ENCODE results near the gene SPSB3.
A peak's percentile ranks its signal among the peaks of the same experiment; 100 is the strongest.

Gene SPSB3

DNA sequence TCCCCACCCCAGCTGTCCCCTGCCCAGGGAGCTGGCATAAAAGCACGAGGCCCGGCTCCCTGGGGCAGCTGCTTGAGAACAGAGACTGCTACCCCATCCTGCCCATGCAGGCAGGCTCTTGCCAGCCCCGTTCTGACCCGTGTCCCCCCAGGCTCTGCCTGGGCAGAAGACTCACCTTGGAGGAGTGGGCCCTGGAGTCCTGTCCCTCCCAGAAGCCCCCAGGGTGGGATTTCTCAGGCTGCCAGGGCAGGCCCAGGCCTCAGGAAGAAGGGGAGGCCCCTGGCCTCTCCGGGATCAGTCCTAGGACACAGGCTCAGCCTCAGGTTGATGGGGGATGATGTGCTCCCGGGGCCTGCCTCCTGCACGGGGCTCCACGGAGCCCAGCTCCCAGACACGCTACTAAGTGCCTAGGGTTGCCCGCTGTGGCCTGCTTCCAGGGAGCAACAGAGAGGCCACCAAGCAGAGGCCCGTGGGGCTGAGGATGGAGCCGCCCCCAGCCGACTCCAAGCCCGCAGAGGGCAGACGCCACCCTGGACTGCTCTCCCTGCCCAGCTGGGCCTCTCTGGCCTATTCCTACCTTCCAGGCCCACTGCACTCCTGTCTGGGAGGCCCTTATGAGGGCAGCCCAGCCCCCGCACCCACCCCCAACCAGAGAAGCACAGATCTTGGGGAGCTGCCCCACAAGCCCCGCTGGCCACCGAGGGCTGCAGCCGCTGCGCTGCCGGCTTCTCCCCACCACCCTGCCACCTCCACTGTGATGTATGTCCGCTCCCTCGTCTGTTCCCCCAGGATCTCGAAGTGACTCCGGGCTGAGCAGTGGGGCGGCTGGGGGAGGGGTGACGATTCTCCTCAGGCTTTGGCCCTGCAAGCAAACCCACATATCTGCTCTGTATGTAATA lies 12.7 kb downstream of the SPSB3 start:
- no peak for TF ChIP-seq CTCF (conservative IDR thresholded peaks at IDR 0.05; ENCODE audit: low read depth)
- ChIA-PET CTCF (interaction anchor here (0.6 to 1.6 kb wide), 4 partner anchors 15 to 63 kb away, joined by 3 to 6 read pairs (median 4); partner anchors contain the start of gene MAPK8IP3), POLR2A (ENCODE audit: low non-redundant PET) (interaction anchor here (0.5 to 1.4 kb wide), 6 partner anchors 13 to 295 kb away, joined by 3 to 6 read pairs (median 4); partner anchors contain the start of genes MAPK8IP3, NUBP2 and SPSB3)
- no peak for DNase-seq (ENCODE audit: low spot score)
- H3K27ac ChIP-seq, result peak overlapping the region; percentile 92

DNA sequence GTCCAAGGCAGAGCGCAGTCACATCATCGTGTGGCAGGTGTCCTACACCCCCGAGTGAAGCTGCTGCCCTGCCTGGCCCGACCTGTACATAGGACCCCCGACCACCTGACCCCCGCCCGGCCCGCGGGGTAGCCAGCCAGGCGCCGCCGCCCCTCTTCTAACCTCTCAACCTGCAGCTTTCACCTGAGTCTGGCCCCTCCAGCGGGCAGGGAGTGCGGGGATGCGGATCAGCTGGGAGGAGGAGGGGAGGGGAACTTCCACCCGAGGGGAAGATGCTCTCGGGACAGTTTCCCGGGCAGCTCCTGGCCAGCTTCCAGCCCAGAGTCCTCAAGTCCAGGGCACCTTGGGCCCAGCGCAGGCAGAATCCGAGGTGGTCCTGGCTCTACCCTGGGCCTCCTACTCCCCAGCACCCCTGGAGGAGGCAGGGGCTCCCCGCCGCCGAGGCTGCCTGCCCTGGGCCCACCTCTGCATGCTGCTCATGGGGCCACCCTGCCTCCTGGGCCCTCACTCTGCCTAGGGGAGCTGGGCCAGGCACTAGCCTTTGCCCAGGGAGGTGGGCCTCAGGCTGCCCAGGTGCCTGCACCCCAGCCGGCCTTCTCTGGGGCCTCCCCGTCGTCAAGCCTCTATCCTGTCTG lies 13.5 kb downstream of the SPSB3 start:
- DNase-seq (ENCODE audit: low spot score), result no peak
- CTCF ChIA-PET, result no interaction called here
- TF ChIP-seq CTCF (conservative IDR thresholded peaks at IDR 0.05; ENCODE audit: low read depth), result no peak
- H3K27ac ChIP-seq, result peak overlapping the region; percentile 92
- POLR2A ChIA-PET (ENCODE audit: low non-redundant PET), result interaction anchor here (0.5 kb wide), 1 partner anchor 63 kb away, joined by 6 read pairs; the partner anchor contains the start of gene MAPK8IP3

- POLR2A ChIA-PET (ENCODE audit: low non-redundant PET), result no interaction called here
- TF ChIP-seq CTCF (conservative IDR thresholded peaks at IDR 0.05; ENCODE audit: low read depth), result no peak
- DNase-seq (ENCODE audit: low spot score), result no peak
- no peak overlapping the region; the same call in 1 of the 2 replicates for H3K27ac ChIP-seq
- CTCF ChIA-PET, result no interaction called here
These were observed 14.2 kb downstream of the SPSB3 start for GRCh38 chr16:1768061-1768766.

GRCh38 chr16:1767116-1767994 lies 15.0 kb downstream of the SPSB3 start:
- H3K27ac ChIP-seq, result peak overlapping the region; percentile 37
- ChIA-PET POLR2A (ENCODE audit: low non-redundant PET) (no interaction called here), CTCF (no interaction called here)
- DNase-seq (ENCODE audit: low spot score), result no peak
- no peak for TF ChIP-seq CTCF (conservative IDR thresholded peaks at IDR 0.05; ENCODE audit: low read depth)

- CTCF ChIA-PET, result interaction anchor here (0.6 kb wide), 1 partner anchor 43 kb away, joined by 3 read pairs; no protein-coding TSS in a partner anchor
- no peak for DNase-seq (ENCODE audit: low spot score)
- no peak for TF ChIP-seq CTCF (conservative IDR thresholded peaks at IDR 0.05; ENCODE audit: low read depth)
- POLR2A ChIA-PET (ENCODE audit: low non-redundant PET), result no interaction called here
- H3K27ac ChIP-seq, result peak overlapping the region; percentile 37
These were observed 15.7 kb downstream of the SPSB3 start for GRCh38 chr16:1766701-1767100.
